MM.1S (cell line): ENCODE results near the gene SLC35A2.

ENCODE experiments used
- EZH2 ChIP-seq: fragments of 300-600 bp; sonication (generic); optimal IDR thresholded peaks from 2 replicates; pipeline ENCODE3; 2017; ENCODE audit warnings: low read depth, mild to moderate bottlenecking, antibody characterized with exemption, low read length, mixed read lengths
- EZH2phosphoT487 ChIP-seq: fragments of 300-600 bp; sonication (generic); IDR thresholded peaks from 2 replicates; pipeline ENCODE4 v1.6.1; 2018; ENCODE audit warnings: antibody characterized with exemption, low read length
- TF ChIP-seq, protein P1 (sequence below): fragments of 300-600 bp; sonication (generic); IDR thresholded peaks from 2 replicates; pipeline ENCODE4 v1.5.1; 2016; ENCODE audit warnings: antibody characterized with exemption, low read length, mixed read lengths

DNA sequence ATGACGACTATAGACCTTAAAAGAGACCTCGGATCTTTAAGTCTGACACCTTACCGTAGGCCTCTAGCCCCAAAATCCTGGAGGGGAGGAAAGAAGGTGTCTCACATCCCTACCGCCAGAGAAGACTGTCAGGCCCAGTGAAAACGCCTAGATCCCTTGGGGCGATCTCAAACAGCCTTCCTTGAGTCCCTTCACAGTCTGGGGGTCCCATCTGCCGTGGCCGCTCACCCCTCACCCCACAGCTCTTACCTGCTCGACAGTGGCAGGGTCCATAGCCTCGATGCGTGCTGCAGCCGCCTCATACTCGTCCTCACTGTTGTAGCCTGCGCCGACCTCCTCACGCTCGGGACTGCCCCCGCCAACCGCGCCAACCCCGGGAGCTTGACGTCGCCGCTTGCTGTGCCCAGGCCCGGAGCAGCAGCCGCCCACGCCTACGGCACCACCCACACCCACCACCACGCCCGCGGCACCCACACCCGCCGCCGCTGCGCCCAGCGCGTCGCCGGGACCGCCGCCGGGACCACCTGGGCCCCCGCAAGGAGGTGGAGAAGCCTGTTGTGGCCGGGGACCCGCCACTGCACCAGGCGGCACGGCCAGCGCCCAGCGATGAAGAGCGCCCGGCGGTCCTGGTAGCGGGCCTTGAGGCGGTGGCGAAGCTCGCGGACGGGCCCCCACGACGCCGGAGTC lies 45.4 kb upstream of the SLC35A2 start:
- TF ChIP-seq, protein P1, sequence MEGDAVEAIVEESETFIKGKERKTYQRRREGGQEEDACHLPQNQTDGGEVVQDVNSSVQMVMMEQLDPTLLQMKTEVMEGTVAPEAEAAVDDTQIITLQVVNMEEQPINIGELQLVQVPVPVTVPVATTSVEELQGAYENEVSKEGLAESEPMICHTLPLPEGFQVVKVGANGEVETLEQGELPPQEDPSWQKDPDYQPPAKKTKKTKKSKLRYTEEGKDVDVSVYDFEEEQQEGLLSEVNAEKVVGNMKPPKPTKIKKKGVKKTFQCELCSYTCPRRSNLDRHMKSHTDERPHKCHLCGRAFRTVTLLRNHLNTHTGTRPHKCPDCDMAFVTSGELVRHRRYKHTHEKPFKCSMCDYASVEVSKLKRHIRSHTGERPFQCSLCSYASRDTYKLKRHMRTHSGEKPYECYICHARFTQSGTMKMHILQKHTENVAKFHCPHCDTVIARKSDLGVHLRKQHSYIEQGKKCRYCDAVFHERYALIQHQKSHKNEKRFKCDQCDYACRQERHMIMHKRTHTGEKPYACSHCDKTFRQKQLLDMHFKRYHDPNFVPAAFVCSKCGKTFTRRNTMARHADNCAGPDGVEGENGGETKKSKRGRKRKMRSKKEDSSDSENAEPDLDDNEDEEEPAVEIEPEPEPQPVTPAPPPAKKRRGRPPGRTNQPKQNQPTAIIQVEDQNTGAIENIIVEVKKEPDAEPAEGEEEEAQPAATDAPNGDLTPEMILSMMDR, result no peak
- TF ChIP-seq EZH2phosphoT487 (no peak), EZH2 (no peak)
